Stimulated activated CD4-positive, alpha-beta T cell treated with anti-CD3 and anti-CD28 coated beads, Interleukin-12 subunit alpha, Interleukin-12 subunit beta, amount 100 ng/mL, for 48 hours (primary cell): ENCODE results near the gene SLC6A8.

Source experiments
- DNase-seq, 3 donors: peaks; one replicate each; pipeline ENCODE4 v3.0.0-alpha.2; 2020; ENCODE audit warnings: low read depth in 2 of 3, low spot score in 1 of 3

The SLC6A8 gene

DNA sequence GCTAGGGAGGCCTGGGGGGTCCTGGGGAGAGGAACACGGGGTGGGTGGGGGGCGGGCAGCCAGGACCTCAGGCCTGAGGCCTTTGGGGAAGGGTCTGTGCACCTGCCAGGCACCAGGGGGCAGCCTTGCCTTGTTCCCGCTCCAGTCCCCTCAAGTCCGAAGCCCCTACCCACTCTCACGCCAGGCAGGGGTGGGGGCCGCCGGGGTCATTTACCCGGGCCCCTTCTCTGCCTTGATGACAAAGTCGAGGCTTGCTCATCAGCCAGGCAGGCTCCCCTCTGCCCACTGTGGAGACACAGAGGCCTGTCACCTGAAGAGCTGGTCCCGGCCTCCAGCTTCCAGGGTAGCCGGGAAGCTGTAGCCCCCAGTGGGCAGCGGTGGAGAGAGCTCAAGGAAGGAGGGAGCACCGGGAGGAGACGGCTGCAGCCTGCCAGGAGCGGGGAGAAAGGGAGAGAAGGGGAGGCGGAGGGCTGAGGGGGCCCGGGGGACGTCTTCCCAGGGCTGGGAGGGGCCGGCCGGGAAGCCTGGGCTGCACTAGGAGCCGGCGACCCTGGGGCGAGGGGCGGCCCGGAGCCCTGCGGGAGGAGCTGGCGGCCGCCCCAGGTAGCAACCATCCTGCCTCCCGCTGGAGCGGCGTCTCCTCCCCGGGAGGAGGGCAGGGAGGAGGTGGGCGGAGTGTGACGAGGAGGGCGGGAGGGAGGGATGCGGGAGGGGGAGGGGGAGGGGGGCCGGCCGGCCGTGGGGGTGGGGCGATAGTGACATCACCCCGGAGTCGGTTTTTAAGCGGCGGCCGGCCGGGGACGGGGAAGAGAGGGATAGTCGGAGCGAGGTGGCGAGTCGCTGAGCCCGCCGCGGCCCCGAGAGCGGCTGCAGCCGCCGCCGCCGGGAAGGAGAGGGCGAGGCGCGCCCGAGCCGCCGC, at the start of gene SLC6A8:
SLC6A8 (plus strand) TSS at position 806 of the 919 bp plus-strand sequence. CDS start 649 bp downstream, outside the sequence.
- DNase-seq = peak in 1 of 3 donors; percentile 28

DNA sequence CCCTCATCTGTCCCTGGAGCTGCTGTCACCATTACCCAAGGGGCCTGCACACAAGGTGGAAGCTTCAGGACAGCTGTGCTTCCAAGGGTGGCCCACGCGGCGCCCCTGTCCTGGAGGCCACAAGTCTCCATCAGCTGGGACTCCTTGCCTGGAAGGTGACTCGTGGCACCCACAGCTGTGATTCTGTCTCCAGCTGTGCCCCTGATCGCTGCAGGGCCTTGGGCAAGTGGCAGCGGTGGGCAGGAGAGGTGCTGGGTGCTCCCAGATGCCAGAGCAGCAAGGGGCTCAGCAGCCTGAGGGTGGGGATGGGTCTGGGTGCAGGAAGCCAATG, 49.7 kb upstream of the SLC6A8 start:
- no peak for DNase-seq

DNA sequence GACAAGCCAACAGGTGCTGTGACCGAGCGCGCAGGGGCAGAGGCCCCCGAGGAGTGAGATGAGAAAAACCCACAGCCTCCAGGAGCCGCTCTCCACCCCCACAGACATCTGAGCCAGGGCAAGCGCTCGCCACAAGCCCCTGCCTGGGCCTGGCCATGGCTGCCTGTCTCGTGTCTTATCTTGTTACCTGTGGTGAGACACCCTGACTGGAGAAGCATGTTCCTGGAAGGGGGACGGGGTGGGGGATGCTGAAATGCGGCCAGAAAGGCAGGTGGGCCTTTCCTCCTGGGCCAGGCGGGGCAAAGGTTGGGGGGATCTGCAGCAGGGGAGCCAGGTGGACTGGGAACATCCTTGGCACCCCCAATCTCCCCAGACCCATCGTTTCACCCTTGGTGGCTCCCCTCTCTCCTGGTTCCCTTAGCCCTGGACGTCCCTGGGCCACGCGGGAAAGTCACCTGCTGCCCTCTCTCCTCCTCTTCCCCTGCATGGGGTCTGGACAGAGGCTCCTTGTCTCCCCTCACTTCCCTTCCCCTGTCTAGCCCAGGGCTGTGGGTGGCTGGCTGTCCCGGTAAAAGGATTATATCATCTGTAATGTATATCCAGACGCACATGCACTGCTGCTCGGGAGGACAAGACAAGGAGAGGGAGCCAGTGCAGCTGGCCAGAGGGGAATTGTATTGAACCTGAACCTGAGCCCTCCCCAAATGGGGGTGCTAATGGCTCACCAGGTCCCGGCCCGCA, 49.1 kb upstream of the SLC6A8 start:
- DNase-seq = no peak

DNA sequence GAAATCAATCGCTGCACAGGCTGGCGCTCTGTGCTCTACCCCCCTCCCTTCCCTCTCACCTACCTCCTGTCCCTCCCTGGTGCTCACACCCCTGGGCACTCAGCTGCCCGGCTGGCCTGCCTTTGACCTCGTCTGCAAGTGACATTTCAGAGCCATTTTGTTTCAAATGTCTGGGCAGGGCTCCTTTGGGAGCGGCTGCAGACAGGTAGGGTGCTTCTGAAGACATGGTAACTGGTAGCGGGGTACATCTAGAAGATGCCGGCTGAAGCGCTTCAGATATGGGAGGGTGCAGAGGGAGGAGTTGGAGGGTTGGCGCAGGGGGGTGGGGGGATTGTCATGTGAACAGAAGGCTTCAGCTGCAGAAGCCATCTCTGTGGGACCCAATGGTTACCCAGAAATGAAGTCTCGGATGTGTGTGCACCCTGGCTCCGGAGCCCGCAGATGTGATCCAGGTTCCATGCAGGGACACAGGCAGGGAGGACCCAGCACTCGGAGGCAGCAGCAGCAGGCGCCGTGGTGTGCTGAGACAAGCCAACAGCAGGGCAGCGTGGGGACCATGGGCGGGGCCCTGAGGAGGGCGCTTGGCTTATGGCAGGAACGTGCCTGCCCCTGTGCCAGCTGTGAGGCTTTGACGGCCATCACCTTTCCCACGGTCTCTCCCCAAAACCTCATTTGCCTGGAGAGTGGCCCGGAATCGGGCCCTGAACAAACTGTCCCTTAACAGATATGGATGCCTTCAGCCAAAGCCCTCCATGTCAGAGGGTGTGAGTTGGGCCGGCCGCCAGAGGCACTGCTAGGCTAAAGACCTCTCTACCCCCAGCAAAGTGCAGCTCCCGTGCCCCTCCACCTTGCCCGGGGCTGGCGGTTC, 48.3 kb upstream of the SLC6A8 start:
- DNase-seq = no peak

DNA sequence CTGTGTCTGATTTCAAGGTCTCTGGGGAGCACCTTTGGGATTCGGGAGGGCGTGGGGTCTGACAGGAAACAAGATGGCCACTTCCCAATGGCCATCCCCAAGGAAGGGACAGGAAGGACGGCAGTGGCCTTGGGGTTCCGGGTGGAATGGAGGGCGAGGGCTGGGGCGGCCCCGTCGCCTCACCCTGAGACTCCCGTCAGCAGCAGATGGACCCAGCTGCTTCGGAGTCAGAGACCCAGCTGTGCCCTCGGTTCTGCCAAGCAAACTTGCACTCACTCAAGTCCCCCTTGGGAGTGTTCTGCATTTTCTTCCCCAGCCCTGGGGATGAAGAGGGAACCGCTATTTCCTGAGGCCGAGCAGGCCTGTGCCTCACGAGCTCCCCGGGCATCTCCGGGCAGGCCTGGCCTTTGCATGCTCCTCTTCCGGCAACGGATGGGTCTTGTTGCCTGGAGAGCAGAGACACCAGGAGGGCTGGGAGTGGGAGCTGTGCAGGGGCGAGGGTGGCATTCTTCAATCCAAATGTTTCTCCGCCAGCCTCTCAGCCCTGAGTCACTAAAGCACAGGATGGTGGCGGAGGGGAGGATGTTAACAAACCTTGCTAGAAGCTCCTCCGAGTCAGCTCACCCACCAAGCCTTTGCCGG, 47.6 kb upstream of the SLC6A8 start:
- DNase-seq = no peak

DNA sequence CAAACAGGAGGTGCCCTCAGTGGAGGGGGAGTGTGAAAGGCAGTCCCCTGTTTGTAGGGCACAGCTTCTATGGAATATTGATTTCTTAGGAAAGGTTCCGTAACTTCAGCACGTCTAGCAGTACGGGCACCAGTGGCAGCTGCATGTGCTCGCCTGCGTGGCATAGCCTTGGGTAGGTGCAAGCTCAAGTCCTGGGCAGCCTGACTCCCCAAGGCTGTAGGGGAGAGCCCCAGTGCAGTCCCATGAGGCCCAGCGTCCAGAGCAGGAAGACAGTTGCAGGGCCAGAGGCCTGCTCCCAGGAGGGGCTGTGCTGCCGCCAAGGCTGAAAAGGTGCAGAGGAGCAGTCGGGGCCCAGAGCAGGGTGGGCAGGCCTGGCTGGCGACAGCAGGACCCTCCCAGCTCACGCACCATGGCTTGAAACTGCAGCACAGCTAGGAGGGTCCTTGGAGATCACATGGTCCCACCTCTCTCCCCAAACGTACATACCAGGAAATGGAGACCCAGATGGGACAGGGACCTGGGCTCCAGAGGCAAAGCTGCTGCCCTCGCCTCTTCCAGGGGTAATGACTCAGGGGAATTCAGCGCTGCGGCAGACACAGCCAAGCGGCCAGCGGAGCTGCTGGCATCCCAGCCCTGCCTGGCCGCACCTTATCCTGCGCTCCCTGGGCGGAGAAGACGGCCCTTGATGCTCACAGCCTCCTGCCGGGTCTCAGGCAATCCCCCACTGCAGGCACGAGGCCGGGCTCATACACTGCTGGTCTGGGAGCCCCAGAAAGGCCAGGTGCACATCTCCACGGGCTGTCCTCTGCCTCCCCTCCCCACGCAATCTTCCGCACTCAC, 46.8 kb upstream of the SLC6A8 start:
- DNase-seq = no peak

DNA sequence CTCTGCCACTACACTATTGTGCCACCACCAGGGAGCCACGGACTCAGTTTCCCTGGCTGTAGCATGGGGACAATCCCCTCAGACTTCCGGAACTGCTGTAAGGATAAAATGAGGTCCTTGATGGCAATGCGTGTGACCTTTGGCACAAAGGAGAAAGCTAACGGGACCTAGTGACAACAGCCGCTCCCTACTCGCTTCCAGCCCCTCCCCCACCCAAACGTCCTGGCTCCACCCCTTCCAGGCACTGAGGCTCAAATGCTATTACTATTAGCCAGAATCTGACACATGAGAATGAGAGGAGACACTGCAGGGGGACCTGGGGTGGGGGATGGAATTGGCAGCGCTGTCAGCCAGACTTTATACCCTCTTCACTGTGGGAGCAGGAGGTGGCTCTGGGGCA, 46.1 kb upstream of the SLC6A8 start:
- no peak for DNase-seq

DNA sequence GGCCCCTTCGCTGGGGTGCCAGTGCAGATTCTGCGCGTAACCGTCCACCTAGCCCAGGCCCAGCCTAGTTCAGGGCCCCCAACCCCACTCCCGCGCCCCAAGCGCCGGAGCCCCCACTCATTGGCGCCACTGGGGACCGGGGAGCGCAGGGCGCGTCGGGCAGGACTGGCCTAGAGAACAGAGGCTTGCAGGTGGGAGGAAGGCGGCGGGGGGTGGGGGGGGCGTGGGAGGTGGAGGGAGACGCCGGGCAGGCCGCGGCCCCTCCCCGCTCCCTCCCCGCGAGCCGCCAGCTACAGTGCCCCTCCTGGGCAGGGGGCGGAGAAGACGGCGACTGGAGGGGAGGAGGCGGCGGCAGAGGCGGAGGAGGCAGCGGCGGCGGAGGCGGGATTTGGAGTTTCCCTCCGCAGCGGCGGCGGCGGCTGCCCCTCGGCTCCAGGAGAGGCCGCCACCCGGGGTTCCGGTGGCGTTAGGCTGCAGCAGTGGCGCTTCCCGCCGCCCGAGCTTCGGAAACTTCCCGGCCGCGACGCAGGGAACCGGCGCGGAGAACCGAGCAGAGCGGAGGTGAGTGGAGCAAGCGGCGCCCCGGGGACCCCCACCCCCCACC, 45.6 kb upstream of the SLC6A8 start:
- no peak for DNase-seq

DNA sequence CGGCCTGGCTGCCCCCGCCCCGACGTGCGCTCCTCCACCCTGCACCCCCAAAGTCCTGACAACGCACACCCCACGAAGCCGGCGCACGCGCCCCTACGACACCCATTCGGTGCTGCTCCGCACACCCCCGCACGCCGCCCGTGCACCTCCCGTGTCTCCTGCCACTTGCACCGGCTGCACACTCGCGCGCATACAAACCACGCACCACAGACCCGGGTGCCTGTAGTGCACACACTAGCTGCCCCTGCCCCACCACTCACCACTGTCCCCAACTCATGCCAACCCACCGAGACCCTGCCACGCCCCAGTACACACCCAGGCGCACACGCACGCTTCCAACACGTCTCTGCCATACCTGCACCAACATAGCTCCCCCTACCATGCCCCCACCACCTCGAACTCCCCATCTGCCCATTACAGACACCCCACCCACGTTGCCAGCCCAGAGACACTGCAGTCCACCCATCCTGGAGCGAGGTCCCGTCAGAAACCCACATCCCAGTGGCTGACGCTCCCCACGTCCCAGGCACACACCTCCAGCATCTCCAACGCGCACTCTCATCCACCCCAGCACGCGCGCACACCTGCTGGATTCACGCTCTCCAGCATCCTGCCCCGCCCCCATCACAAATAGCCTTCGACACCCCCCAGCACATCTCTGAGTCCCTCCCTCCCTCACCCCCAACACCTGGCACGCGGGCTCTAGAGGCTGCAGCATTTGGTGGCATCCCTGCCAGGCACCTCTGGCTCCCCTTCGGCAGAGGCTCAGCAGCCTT, 44.9 kb upstream of the SLC6A8 start:
- no peak for DNase-seq

DNA sequence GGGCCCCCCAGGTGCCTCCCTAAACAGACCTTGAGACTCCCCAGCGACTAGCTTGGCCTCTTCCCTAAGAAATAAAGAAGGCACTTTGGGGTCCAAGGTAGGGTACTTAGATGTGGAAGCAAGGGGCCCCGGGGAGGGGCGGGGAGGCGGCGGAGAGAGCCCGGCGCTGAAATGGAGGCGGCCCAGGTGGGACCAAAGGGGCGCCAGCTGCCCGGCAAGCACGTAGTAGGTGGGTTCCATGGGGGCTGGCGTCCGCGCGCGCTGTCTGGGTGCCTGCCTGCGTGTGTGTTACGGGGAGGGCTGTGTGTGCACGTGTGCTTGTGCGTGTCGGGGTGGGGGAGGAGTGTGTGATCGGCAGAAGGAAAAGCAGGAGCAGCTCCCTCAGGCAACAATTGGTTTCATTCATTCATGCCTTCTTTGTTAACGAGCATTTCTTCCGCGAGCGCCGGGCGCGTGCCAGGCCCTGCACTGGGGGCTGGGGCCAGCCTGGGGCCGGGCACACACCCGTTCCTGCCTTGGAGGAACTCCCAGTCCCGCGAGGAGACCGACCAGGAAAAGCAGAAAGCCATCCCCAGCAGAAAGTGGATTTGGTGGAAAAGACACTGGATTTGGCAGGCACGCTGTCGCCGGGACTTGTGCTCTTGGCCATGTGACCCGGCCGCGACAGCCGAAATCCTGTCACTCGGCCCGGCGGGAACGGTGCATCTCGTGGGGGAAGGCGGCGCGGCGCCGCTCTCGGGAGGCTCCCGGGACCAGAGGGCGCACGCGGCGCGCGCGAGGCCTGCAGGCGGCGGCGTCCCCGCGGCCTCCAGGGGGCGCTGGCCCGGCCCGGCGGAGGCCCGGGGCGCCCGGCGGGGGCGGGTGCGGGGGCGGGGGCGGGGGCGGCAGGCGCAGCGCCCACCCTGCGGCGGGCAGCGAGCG, 44.0 kb upstream of the SLC6A8 start:
- DNase-seq = no peak

DNA sequence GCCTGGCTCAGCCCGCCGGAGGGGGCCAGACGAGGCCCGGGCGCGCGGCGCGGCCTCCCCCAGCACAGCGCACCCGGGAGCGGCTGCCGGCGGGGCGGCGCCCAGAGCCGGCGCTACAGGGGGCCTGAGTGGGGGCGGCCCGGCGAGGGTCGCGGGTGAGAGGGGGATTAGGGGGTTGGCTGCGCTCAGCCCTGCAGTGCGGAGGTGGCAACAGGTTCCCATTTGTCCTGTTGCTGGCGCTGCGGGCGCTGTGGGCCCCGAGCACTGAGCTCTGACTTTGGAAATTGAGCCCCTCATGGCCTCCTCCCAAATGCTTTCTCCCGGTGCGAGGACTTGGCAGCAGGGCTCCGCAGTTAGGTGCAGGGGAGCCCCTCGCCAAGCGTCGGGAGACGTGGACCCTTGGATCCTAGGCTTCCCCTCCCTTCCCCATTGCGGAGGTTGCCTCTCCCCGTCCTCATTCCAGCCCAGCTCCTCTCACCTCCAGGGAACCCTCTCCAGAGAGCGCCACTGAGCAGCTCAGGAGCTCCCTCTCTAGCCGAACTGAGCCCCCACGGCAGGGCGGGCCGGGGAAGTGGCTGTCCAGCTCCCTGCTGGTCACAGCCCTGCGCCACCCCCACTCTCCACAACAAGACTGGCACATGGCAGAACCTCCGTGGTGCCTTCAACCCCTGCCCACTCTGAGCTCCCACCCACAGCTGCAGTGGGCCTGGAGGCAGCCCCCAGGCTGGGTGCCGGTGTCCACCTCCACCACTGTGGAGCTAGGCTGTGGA, 43.2 kb upstream of the SLC6A8 start:
- no peak for DNase-seq

DNA sequence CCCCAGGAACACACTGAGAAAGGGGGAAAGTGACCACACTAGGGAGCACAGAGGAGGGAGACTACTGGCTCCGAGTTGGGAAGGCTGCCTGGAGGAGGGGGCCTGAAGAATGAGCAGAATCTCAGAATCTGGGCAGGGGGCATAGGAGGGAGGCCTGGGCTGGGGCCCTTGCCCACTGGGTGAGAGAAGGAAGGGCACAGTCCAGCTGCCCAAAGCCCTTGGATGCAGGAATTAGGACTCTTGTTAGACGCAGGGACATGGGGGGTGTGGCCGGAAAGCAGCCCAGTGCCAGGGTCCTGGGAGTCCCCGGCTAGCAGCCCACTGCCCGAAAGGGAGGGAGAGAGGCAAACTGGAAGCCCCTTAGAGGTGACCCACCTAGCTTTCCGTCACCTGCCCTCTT, 42.6 kb upstream of the SLC6A8 start:
- DNase-seq = no peak

DNA sequence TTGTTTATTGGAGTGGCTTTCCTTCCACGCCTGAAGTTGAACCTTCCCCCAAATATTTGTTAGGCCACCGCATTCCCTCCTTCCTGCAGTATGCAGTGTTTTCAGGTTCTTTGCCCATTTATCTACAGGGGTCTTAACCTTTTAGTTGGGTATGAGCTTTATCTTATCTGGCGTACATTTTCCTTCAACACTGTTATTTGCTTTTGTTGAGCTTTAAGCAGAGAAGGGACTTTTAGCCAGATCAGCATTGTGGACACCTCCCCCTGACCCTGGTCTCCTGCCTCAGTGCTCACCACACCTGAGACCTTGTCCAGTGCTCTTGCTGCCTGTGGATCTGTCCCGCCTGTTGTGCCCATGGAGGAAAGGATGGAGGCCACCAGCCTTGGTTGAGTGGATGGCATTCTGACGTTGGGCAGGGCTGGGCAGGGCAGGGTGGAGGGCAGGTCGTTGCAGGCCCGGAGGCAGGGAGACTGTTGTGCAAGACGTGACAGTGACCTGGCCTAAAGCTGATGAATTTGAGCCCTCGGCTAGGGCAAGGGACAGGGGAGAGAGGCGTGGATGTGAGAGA, 41.7 kb upstream of the SLC6A8 start:
- no peak for DNase-seq

DNA sequence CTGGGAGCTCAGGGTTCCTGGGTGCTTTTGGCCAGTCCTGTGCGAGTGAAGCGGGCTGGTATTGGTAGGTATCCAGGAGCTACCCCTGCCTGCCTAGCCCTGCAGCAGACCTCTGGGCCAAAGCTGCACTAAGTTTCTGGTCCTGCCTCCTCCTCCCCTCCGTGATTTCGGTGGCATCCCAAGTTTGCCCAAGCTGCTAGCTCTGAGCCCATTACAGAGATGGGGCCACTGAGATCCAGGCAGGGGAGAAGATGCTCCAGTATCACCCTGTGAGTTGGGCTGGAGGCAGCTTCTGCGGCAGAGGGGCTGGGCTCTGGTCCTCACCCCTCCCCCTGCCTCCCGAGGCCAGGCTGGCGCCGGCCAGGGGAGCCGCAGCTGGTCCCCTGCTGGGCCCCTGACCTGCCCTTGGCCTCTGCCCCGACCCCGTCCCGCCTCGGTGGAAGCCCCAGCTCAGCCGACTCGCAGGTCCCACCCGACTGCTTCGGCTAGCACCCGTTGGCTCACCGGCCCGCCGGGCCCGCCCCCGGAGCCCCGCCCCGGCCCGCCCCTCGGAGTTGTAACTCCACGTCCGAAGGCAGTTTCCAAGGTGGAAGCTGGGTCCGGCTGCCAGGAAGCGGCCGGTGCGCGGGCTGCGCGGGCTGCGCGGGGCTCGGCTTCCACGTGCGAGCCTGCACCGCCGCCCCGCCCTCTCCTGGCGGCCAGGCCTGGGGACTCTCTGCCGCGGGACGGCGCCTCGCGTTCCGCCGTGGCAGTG, 40.9 kb upstream of the SLC6A8 start, which contains the start of gene DUSP9:
DUSP9 (plus strand) TSS at position 584 of the 754 bp plus-strand sequence. CDS start 751 bp downstream, outside the sequence.
- no peak for DNase-seq

DNA sequence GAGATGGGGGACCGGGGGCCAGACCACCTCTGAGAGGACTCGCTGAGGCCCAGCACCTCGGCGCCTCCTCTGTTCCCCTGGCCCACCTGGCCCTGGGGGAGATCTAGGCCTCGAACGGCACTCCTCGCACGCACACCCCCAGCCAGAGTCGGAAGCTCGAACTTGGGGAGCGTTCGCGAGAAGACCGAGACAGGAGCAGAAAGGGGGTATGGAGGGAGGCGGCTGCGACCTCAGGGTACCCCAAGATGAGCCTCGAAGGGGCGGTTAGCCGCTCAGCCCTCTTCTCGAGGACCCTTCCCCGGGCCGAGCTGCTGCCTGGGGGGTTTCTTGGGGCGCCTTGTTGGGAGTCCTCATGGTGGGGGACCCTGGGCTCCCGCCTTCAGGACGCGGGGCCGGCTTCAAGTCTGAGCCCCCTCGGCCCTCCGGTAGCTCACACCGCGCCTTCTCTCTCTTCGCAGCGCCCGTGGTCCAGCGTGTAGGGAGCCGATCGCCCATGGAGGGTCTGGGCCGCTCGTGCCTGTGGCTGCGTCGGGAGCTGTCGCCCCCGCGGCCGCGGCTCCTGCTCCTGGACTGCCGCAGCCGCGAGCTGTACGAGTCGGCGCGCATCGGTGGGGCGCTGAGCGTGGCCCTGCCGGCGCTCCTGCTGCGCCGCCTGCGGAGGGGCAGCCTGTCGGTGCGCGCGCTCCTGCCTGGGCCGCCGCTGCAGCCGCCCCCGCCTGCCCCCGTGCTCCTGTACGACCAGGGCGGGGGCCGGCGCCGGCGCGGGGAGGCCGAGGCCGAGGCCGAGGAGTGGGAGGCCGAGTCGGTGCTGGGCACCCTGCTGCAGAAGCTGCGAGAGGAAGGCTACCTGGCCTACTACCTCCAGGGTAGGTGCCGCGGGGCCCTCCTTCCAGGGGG, 40.0 kb upstream of the SLC6A8 start:
- no peak for DNase-seq
